Femur (tissue), 1 donor: ENCODE measurements around the gene ITGA5.

Source experiments
- DNase-seq: peaks from one replicate; pipeline ENCODE4 v3.0.0-alpha.2; 2017

Gene ITGA5

DNA sequence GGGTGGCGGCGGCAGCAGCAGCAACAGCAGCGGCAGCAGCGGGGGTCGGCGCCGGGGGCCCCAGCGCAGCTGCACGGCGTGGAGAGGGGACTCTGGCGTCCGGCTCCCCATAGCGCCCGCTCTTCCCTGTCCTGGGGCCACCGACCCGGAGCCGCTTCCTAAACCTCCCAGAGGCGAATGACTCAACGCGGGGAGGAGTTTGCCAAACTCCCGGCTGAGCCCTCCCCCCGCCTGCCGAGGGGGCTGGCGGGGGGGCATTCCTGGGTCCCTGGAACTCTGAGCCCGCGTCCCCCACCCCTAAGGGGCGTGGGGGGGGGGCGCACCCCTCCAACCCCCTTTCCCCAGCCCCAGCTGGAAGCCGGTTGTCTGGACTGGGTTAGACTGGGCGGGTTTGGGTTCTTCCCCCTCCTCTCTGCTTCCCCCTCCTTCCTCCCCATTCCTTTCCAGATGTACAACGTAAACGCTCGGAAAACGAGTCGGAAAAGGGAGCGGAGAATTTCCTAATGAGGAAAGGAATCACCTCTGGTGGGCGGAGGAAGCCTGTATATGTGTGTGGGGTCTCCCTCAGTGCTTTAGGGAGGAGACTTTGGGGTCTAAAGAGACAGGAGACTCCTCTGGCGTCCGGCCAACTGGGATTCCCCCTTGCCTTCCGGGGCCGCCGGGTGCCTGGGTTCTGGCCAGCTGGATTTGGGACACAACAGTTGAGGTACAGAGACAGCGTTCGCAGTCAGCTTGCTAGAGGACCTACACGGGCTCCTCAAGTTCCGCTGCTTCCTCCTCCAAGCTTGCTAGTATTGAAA is at the start of gene ITGA5:
Gene ITGA5 (minus strand): TSS at position 179 of the 800 bp plus-strand sequence. CDS start 68 bp downstream, at position 111.
- DNase-seq: peak; percentile 79

GRCh38 chr12:54465857-54466523 is 46.9 kb upstream of the ITGA5 start:
- DNase-seq: no peak

GRCh38 chr12:54463484-54463883 is 44.4 kb upstream of the ITGA5 start:
- DNase-seq: no peak

DNA sequence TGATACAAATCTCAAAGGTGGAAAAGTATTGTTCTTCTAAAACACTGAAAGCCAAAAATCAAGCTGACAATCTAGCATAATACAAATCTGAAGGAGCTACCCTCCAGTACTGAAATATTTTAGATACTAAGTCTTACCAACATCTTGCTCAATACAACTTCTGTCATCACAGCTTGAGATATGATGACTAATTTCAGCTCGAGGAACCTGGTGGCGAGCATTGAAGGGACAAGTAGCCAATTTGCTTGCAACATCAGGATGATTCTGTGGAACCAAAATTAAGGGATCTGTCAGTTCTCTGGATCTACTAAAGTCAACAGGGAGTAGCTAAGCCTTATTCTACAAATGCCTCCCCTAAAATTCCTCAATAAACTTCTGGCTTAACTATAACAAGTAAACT is 44.0 kb upstream of the ITGA5 start:
- no peak for DNase-seq

DNA sequence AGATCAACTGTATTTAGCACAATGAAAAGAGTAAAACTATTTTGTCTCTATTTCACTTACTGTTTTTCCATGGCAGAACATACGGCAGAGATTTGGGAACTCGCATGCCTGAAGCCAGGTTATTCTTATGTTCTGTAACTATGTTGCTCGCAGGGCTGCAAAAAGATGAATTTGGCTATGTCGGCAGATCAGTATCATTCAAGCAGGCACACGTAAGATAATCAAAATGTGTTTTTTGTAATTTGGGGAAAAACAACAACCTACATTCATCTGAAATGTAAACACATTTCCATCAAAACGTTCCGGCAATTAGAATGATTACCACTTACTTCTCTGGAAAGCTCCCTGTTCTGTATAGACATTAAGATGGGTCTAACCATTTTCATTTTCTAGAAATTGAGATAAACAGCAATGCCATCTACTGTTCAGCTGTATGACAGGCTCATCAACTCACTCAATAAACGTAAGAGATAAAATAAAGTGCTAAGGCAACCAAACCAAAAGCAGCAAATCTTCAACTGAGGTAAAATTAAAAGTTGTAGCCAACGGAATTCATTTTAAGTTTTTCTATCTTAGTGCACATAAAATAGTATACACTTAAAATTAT is 41.4 kb upstream of the ITGA5 start:
- DNase-seq: no peak

DNA sequence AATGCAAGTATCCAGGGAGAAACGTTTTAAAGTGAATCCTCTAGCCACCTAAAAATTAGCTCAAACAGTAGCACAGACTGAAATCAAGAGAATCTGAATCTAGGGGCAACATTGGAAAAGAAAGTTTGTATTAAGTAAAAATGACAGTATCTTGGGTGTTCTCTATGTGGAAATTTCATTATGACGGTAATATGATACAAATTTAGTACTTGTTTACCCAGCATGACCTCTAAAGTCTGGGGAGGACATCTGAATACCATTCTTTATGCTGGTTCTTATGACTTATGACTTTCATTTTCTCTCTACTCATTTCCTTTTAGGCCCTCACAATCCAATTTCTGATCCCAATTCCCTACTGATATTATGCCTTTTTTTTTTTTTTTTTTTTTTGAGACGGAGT is 40.3 kb upstream of the ITGA5 start:
- no peak for DNase-seq

DNA sequence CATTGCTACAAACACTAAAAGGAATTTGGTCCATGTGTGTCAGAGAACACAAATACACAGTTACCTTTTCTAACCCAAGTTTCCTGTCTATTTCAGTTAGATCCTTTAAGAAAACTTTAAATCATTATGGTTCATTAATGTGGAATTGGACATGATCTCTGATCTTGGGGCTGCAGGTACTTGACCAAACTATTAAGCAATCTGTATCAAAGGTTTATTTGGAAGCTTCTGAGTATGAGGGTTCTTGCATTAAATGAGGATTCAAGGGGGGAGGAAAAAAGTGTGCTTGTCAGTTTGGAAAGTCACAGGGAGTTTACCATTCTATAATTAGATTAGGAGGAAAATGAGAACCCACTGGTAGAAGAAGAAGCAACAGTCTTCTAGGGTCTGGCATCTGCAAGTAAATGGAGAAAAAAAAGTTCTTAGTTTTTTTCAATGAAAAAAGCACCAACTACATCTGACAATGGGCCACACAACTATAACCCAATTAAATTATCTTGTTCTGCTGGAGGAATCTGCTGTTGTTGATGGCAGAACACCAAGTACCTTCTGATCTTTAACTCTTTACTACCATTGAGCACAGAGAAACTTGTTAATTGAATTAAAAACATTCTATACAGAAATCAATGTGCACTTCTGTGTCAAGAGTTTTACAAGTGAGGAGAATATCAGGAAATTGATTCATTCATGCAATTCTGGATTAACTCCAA is 36.8 kb upstream of the ITGA5 start:
- no peak for DNase-seq

DNA sequence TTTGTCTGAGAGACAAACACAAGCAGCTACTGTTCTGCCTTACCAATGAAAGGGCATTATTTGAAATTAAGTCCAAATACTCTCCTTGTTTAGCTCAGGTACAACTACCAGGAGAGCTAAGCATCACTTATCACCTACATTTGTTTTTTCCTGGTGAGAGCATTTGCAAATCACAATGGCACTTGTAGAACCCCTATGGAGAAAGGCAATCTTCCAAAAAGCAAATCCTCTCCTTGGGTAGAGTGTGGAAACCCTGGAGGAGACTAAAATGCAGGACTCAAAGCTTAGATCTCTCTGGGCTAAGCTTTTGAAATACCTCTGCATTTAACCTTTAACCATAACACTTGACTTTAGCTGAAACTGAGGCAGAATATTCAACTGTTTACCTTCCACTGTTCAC is 33.6 kb upstream of the ITGA5 start:
- DNase-seq: no peak

GRCh38 chr12:54448344-54448743 is 29.3 kb upstream of the ITGA5 start:
- no peak for DNase-seq

- no peak for DNase-seq
Measured at GRCh38 chr12:54447917-54448316, 28.9 kb upstream of the ITGA5 start.

GRCh38 chr12:54444206-54444605 is 25.1 kb upstream of the ITGA5 start:
- no peak for DNase-seq

DNA sequence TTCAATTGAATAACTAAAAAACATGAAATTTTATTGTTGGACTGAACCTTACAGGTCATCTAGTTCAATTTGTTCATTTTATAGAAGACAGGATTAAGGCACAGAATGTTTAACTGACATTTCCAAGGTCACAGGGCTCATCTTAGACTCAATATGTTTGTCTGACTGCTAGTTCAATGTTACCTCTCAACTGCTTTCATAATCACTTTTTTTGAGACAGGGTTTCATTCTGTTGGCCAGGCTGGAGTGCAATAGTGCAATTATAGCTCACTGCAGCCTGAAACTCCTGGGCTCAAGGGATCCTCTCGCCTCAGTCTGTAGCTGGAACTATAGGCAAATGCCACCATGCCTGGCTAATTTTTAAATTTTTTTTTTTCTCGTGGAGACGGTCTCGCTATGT is 24.4 kb upstream of the ITGA5 start:
- no peak for DNase-seq

DNA sequence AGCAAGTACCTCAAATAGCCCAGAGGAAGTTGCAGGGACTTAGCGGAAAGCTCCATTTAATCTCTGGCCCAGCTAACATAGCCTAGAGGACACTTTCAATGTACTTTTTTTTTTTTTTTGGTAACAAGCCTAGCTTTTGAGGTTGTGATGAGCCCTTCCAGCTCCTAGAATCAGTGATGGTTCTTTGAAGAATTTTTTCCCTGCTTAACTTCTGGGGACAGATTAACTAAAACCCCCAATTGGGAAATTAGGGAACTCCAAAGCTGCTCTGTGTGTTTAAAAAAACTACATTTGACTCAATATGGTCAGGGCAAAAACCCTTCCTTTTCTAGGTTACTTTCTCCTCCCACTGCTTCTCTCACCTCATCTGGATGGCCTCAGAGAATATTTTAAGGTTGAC is 23.9 kb upstream of the ITGA5 start:
- DNase-seq: no peak

DNA sequence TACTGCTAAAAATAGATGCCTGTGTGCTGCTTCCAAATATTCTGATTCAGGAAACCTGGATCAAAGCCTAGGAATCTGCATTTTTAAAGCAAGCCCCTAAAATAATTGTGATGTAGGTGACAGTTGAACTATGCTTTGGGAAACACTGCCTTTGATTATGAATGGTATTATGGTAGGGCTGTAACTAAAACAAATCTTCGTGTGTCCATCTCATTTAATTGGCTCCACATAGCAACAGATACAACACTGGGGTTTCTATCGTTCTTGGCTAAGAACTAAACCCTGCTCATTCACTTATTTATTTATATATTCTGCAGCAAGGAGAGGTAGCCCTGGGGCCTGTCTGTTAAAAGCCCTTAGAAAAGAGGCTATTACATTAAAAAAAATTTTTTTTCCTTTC is 23.0 kb upstream of the ITGA5 start:
- DNase-seq: no peak

DNA sequence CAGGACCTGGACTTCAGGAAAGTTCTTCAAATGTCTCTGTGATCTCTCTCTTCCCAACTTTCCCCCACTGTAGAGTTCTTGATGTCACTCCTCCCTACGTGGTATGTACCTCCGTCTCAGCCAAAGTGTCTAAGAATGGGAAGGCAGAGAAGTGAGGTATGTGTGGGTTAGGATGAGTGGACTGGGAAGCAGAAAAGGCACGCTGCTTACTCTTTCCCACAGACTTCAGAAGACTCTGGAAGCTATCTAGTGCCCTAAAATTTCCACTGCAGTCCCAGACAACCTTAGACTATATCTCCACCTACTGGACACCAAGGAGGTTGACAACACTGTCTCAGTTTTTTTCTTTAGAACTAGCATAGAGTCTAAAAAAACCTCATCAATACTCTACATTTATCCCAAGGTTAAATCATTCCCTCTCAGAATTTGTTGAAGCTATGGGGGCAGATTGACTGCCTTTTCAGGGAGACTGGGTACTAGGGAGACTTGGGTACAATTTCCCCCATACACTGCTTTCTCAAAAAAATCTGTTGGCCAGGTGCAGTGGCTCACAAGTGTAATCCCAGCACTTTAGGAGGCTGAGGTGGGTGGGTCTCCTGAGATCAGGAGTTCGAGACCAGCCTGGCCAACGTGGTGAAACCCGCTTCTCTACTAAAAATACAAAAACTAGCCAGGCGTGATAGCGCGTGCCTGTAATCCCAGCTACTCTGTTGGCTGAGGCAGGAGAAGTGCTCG is 20.6 kb upstream of the ITGA5 start:
- no peak for DNase-seq

- DNase-seq: no peak
Measured at GRCh38 chr12:54439096-54439495, 20.0 kb upstream of the ITGA5 start.

- DNase-seq: no peak
Measured at GRCh38 chr12:54438517-54438916, 19.5 kb upstream of the ITGA5 start.

- DNase-seq: no peak
Measured at GRCh38 chr12:54437697-54438096, 18.6 kb upstream of the ITGA5 start.

DNA sequence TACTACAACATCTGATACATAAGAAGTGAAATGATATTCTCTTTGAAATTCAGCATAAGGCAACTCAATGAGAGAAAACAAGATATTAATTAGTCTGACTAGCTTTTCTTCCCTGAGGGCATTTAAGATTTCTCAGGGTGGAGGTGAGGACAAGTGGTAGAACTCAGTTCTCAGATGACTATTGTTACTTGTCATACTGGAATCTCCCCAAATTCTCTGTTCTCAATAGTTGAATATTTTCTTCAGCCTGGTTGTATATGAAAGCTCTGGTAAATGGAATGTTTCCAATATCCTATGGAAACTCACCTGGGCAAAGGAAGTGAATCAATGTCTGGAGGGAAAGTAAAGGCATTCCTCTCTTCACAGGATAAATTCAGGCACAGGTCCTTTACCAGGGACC is 18.2 kb upstream of the ITGA5 start:
- DNase-seq: no peak

GRCh38 chr12:54432815-54433164 is 13.7 kb upstream of the ITGA5 start:
- no peak for DNase-seq

DNA sequence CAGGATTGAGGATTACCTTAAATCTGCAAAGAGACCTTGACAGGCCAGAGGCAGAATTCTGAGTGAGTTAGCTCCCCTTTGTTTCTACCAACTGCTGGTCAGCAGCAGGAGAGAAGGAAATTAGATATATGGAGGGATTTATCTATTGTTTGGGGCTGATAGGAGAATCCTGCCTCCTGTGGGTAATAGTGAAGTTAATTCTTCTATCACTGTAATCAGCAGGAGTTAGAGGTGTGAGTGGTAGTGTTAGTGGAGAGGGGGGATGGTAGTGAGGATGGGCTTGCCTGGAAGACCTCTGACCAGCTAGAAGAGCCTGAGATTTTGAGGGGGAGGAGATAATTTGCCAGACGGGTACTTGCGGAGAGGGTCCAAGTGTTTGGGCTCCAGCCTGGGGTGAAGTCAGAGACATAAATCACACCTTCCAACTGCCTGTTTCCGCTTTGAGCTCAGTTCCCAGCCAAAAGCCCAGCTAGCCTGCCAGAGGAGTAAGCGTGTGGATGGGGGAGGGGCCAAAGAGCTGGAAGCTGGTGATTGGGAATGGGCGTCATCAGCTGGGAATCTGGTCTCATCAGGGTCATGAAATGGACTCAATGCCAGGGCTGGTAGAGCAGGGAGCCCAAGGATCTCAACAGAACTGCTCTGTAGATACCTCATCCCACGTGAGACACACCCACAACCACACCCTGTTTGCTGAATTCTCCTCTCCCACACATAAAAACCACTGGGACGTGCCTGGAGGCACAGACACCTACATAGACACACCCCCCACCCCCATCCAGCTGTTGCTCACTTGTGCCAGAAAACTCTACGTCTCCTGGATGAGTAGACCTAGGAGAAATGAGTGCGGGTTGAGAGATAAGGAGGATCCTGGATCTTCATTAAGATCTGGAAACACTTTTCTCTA is 13.1 kb upstream of the ITGA5 start:
- DNase-seq: peak; percentile 67
